AG09309 (cell line): ENCODE data around the gene DZANK1.
"Not testable (repeated sequence)": the region's sequence is repeated elsewhere in the genome, so short reads cannot be mapped to it uniquely, and the experiment has no call there.

Source experiments
- DNase-seq: peaks from one replicate; pipeline ENCODE4 v3.0.0-alpha.2; 2010; ENCODE audit warnings: low read depth
- H3K4me3 ChIP-seq: 2 replicates; pipeline ENCODE4 v1.5.1; 2011; ENCODE audit warnings: mild to moderate bottlenecking, low read depth, low read length, moderate library complexity; ENCODE audit not compliant: control insufficient read depth
- TF ChIP-seq, protein P1 (sequence below): IDR thresholded peaks from 2 replicates; pipeline ENCODE4 v1.5.1; 2011; ENCODE audit warnings: mild to moderate bottlenecking, low read depth, low read length, inconsistent platforms; ENCODE audit not compliant: insufficient read depth, control insufficient read depth; ENCODE audit errors: missing control alignments

The DZANK1 gene

GRCh38 chr20:18390201-18390600 lies 76.6 kb downstream of the DZANK1 start:
- TF ChIP-seq, protein P1, sequence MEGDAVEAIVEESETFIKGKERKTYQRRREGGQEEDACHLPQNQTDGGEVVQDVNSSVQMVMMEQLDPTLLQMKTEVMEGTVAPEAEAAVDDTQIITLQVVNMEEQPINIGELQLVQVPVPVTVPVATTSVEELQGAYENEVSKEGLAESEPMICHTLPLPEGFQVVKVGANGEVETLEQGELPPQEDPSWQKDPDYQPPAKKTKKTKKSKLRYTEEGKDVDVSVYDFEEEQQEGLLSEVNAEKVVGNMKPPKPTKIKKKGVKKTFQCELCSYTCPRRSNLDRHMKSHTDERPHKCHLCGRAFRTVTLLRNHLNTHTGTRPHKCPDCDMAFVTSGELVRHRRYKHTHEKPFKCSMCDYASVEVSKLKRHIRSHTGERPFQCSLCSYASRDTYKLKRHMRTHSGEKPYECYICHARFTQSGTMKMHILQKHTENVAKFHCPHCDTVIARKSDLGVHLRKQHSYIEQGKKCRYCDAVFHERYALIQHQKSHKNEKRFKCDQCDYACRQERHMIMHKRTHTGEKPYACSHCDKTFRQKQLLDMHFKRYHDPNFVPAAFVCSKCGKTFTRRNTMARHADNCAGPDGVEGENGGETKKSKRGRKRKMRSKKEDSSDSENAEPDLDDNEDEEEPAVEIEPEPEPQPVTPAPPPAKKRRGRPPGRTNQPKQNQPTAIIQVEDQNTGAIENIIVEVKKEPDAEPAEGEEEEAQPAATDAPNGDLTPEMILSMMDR: no peak
- DNase-seq: no peak
- no peak overlapping the region for H3K4me3 ChIP-seq

GRCh38 chr20:18388860-18389259 lies 78.0 kb downstream of the DZANK1 start:
- DNase-seq: no peak

DNA sequence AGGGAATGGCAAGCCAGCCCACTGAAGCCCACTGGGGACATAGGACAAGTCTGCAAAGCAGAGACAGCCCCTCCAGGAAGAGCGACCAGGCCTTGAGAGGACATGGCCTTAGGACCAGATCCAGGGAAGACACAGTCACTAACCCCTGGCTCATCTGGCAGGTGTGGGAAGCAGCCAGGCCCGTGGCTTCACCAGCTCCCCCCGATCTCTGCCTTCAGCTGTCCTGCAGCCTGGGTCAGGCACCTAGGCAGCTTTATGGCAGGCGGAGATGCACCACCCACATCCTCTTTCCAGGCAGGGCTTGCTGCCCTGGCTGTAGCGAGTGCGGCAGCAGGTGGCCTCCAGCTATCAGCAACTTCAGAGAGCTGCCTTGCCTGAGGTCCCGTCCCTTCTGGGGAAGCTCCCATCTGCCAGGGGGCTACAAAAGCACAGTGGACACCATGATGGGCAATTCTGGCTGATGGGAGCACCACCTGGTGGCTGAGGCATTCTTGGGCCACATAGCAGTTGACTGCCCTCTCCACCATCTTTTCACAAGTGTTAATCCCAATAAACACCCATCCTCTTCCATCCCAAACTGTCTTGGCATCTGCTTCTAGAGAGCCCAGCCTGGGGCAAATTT lies 85.8 kb downstream of the DZANK1 start:
- no peak for DNase-seq
- TF ChIP-seq, protein P1: no peak
- no peak overlapping the region for H3K4me3 ChIP-seq

More at GRCh38 chr20:18388860-18389259, 78.0 kb downstream of the DZANK1 start:
- TF ChIP-seq, protein P1: no peak
- H3K4me3 ChIP-seq: no peak overlapping the region

GRCh38 chr20:18377896-18378481 lies 88.8 kb downstream of the DZANK1 start:
- H3K4me3 ChIP-seq: no peak overlapping the region
- no peak for DNase-seq
- TF ChIP-seq, protein P1: no peak

GRCh38 chr20:18375551-18375950 lies 91.3 kb downstream of the DZANK1 start:
- not testable (repeated sequence) for DNase-seq, H3K4me3 ChIP-seq

GRCh38 chr20:18372296-18372695 lies 94.5 kb downstream of the DZANK1 start:
- DNase-seq: no peak
- TF ChIP-seq, protein P1: no peak
- H3K4me3 ChIP-seq: no peak overlapping the region

DNA sequence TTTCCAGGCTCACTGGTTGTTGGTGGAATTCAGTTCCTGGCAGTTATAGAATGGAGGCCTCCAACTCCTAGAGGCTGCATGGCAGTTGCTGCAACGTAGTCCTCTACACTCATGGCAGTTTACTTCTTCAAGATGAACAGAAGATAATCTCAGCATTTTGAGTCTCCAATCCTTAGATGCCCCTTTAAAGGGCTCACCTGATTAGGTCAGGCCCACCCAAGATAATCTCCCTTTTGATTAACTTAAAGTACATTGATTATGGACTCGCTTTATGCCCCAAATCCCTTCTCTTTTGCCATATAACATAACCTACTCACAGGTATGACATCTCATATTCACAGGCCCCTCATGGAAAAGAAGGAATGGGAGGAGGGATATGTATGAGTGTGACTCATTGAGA lies 102.1 kb downstream of the DZANK1 start:
- no peak for DNase-seq
- TF ChIP-seq, protein P1: no peak
- H3K4me3 ChIP-seq: no peak overlapping the region
